Measurements from ENCODE around the gene ALDH3B2.

DNA sequence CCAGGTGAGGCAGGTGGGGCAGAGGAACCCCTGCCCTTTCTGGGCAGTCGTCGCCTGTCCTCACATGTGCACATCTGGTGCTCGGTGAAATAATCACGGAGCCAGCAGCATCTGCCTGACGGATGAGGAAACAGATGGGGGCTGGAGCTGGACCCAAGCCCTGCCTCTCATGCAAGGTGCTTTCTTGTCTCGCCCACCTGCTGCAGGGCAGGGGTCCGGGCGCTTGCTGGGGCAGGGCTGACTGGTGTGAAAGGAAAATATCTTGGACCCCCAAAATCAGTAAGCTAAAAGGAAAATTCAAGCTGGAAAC, 3.3 kb downstream of the ALDH3B2 start:
- TF ChIP-seq POLR2A (IDR thresholded peaks at IDR 0.05; ENCODE audit: low read depth, low read length) (no peak), POLR2AphosphoS5 (IDR thresholded peaks at IDR 0.05; ENCODE audit: low read depth, low read length) (no peak), TAF1 (IDR thresholded peaks at IDR 0.05; ENCODE audit: borderline replicate concordance, low read depth, low read length) (no peak)

Measured in GM12892 (cell line).